Rectal smooth muscle tissue (tissue), 1 donor: ENCODE data around the gene CLBA1.
"Not testable (repeated sequence)": the region's sequence is repeated elsewhere in the genome, so short reads cannot be mapped to it uniquely, and the experiment has no call there.

ENCODE experiments used
- H3K27ac ChIP-seq: one replicate; pipeline ENCODE4 v1.7.0; 2013; ENCODE audit warnings: low read depth, low read length, inconsistent platforms
- H3K27me3 ChIP-seq: one replicate; pipeline ENCODE4 v1.7.0; 2013; ENCODE audit warnings: low read length; ENCODE audit not compliant: control insufficient read depth, insufficient read depth
- H3K36me3 ChIP-seq: one replicate; pipeline ENCODE4 v1.7.0; 2013; ENCODE audit warnings: low read length; ENCODE audit not compliant: control insufficient read depth, insufficient read depth
- H3K4me1 ChIP-seq: one replicate; pipeline ENCODE4 v1.7.0; 2013; ENCODE audit warnings: low read length; ENCODE audit not compliant: control insufficient read depth, insufficient read depth
- H3K4me3 ChIP-seq: one replicate; pipeline ENCODE4 v1.7.0; 2013; ENCODE audit warnings: low read length
- H3K9ac ChIP-seq: one replicate; pipeline ENCODE4 v1.7.0; 2013; ENCODE audit warnings: low read length

Gene CLBA1

GRCh38 chr14:104943216-104944015, 42.2 kb upstream of the CLBA1 start:
- not testable (repeated sequence) for H3K4me1 ChIP-seq, H3K27me3 ChIP-seq, H3K4me3 ChIP-seq, H3K27ac ChIP-seq, H3K9ac ChIP-seq
- H3K36me3 ChIP-seq: peaks cover 11% of the 10 kb centered on the region

- not testable (repeated sequence) for H3K9ac ChIP-seq
Measured at GRCh38 chr14:104944016-104944308, 41.6 kb upstream of the CLBA1 start.

GRCh38 chr14:104944436-104945205, 41.0 kb upstream of the CLBA1 start:
- H3K4me3 ChIP-seq, H3K27me3 ChIP-seq, H3K36me3 ChIP-seq, H3K4me1 ChIP-seq, H3K27ac ChIP-seq, H3K9ac ChIP-seq: not testable (repeated sequence)

More at GRCh38 chr14:104944016-104944308, 41.6 kb upstream of the CLBA1 start:
- H3K36me3 ChIP-seq: peaks cover 10% of the 10 kb centered on the region
- H3K27ac ChIP-seq, H3K4me1 ChIP-seq, H3K27me3 ChIP-seq, H3K4me3 ChIP-seq: not testable (repeated sequence)

- not testable (repeated sequence) for H3K9ac ChIP-seq, H3K4me3 ChIP-seq, H3K27me3 ChIP-seq, H3K4me1 ChIP-seq, H3K36me3 ChIP-seq, H3K27ac ChIP-seq
Measured at GRCh38 chr14:104945266-104945665, 40.3 kb upstream of the CLBA1 start.

GRCh38 chr14:104945986-104946965, 39.3 kb upstream of the CLBA1 start:
- H3K36me3 ChIP-seq, H3K4me3 ChIP-seq: not testable (repeated sequence)

GRCh38 chr14:104947201-104947600, 38.4 kb upstream of the CLBA1 start:
- H3K27ac ChIP-seq, H3K27me3 ChIP-seq, H3K36me3 ChIP-seq, H3K4me1 ChIP-seq, H3K9ac ChIP-seq, H3K4me3 ChIP-seq: not testable (repeated sequence)

More at GRCh38 chr14:104945986-104946965, 39.3 kb upstream of the CLBA1 start:
- not testable (repeated sequence) for H3K4me1 ChIP-seq, H3K27me3 ChIP-seq, H3K9ac ChIP-seq, H3K27ac ChIP-seq

GRCh38 chr14:104947881-104948735, 37.5 kb upstream of the CLBA1 start:
- not testable (repeated sequence) for H3K9ac ChIP-seq, H3K4me3 ChIP-seq, H3K27me3 ChIP-seq, H3K27ac ChIP-seq, H3K36me3 ChIP-seq, H3K4me1 ChIP-seq

GRCh38 chr14:104948736-104949031, 36.9 kb upstream of the CLBA1 start:
- Histone ChIP-seq H3K36me3 (no peaks in the 10 kb centered on the region), H3K4me1 (no peaks in the 10 kb centered on the region), H3K9ac (no peak overlapping the region), H3K27ac (no peak overlapping the region), H3K4me3 (no peak overlapping the region), H3K27me3 (no peaks in the 10 kb centered on the region)

- not testable (repeated sequence) for H3K27ac ChIP-seq, H3K4me1 ChIP-seq, H3K9ac ChIP-seq, H3K4me3 ChIP-seq, H3K27me3 ChIP-seq, H3K36me3 ChIP-seq
Measured at GRCh38 chr14:104949406-104949955, 36.1 kb upstream of the CLBA1 start.

GRCh38 chr14:104950021-104950420, 35.6 kb upstream of the CLBA1 start:
- H3K9ac ChIP-seq: no peak overlapping the region
- H3K4me1 ChIP-seq: no peaks in the 10 kb centered on the region
- H3K4me3 ChIP-seq: no peak overlapping the region
- no peak overlapping the region for H3K27ac ChIP-seq
- peaks cover 1% of the 10 kb centered on the region for H3K36me3 ChIP-seq
- no peaks in the 10 kb centered on the region for H3K27me3 ChIP-seq

- not testable (repeated sequence) for H3K36me3 ChIP-seq, H3K4me3 ChIP-seq, H3K4me1 ChIP-seq, H3K27me3 ChIP-seq, H3K9ac ChIP-seq, H3K27ac ChIP-seq
Measured at GRCh38 chr14:104950701-104951100, 34.9 kb upstream of the CLBA1 start.
